GM12874 (cell line): ENCODE measurements around the gene SOX12.

Source experiments
- CTCF ChIP-seq: IDR thresholded peaks from 2 replicates; pipeline ENCODE4 v1.5.1; 2011; ENCODE audit warnings: low read depth, mild to moderate bottlenecking, control low read depth, low read length, moderate library complexity; ENCODE audit not compliant: insufficient read depth

Gene SOX12

GRCh38 chr20:313402-313801 lies 11.9 kb upstream of the SOX12 start:
- no peak for TF ChIP-seq CTCF

GRCh38 chr20:313948-314347 lies 11.4 kb upstream of the SOX12 start:
- TF ChIP-seq CTCF, result no peak

GRCh38 chr20:316316-317068 lies 8.9 kb upstream of the SOX12 start:
- TF ChIP-seq CTCF, result no peak

- peak; percentile 53 for TF ChIP-seq CTCF
These were observed 941 bp upstream of the SOX12 start for GRCh38 chr20:324177-325044.

GRCh38 chr20:325889-326644 lies 715 bp downstream of the SOX12 start:
- 0 out of 2 replicates have a peak, but pooled peaks have one; percentile 6 for TF ChIP-seq CTCF

- TF ChIP-seq CTCF, result no peak
These were observed 1.4 kb downstream of the SOX12 start for GRCh38 chr20:326645-327185.
